SK-N-SH treated with all-trans-retinoic acid at 6 μM for 48 hours (cell line): Measurements from ENCODE around the gene CCDC88C.
"Not testable (repeated sequence)": the region's sequence is repeated elsewhere in the genome, so short reads cannot be mapped to it uniquely, and the experiment has no call there.

Source experiments
- ATAC-seq: fragments of 200-7000 bp; cut with Tn5 transposase; 3 replicates; pipeline ENCODE4 v1.9.1; 2020; ENCODE audit warnings: mild to moderate bottlenecking, moderate library complexity
- ARNTL ChIP-seq: fragments of 450-650 bp; formaldehyde crosslinking; IDR thresholded peaks from 2 replicates; pipeline ENCODE4 v1.5.0; 2020; ENCODE audit warnings: low read depth, mild to moderate bottlenecking, moderate library complexity, borderline replicate concordance
- BACH2 ChIP-seq: fragments of 250-450 bp; sonication (Bioruptor Pico); IDR thresholded peaks from 2 replicates; pipeline ENCODE4 v1.9.0; 2021; ENCODE audit warnings: mild to moderate bottlenecking, borderline replicate concordance
- CSDC2 ChIP-seq: fragments of 250-450 bp; sonication (Bioruptor Pico); IDR thresholded peaks from 2 replicates; pipeline ENCODE4 v1.5.0; 2020; ENCODE audit warnings: mild to moderate bottlenecking, moderate library complexity
- ESRRG ChIP-seq: fragments of 250-450 bp; sonication (Bioruptor Pico); IDR thresholded peaks from 2 replicates; pipeline ENCODE4 v1.6.1; 2021; ENCODE audit warnings: mild to moderate bottlenecking
- GLIS3 ChIP-seq: fragments of 250-450 bp; sonication (Bioruptor Pico); IDR thresholded peaks from 2 replicates; pipeline ENCODE4 v1.5.0; 2020; ENCODE audit warnings: mild to moderate bottlenecking, moderate library complexity
- ISL1 ChIP-seq: fragments of 250-450 bp; sonication (Bioruptor Pico); IDR thresholded peaks from 2 replicates; pipeline ENCODE4 v2.1.2; 2022; ENCODE audit warnings: mild to moderate bottlenecking, moderate library complexity
- OSR1 ChIP-seq: fragments of 250-450 bp; sonication (Bioruptor Pico); IDR thresholded peaks from 2 replicates; pipeline ENCODE4 v1.8.0; 2022; ENCODE audit warnings: moderate library complexity, mild to moderate bottlenecking, inconsistent platforms
- PATZ1 ChIP-seq: fragments of 250-450 bp; sonication (Bioruptor Pico); IDR thresholded peaks from 2 replicates; pipeline ENCODE4 v1.8.0; 2020; ENCODE audit warnings: mild to moderate bottlenecking, moderate library complexity, borderline replicate concordance
- PPARA ChIP-seq: fragments of 250-450 bp; sonication (Bioruptor Pico); IDR thresholded peaks from 2 replicates; pipeline ENCODE4 v1.5.0; 2020; ENCODE audit warnings: mild to moderate bottlenecking, borderline replicate concordance
- RARB ChIP-seq: fragments of 250-450 bp; sonication (Bioruptor Pico); IDR thresholded peaks from 2 replicates; pipeline ENCODE4 v1.8.0; 2021; ENCODE audit warnings: mild to moderate bottlenecking, moderate library complexity
- SNAI2 ChIP-seq: fragments of 250-450 bp; sonication (Bioruptor Pico); IDR thresholded peaks from 2 replicates; pipeline ENCODE4 v1.5.0; 2020; ENCODE audit warnings: mild to moderate bottlenecking, moderate library complexity
- TCF4 ChIP-seq: fragments of 250-450 bp; sonication (Bioruptor Pico); IDR thresholded peaks from 2 replicates; pipeline ENCODE4 v1.8.0; 2021; ENCODE audit warnings: mild to moderate bottlenecking, moderate library complexity, borderline replicate concordance
- TOX ChIP-seq: fragments of 250-450 bp; sonication (Bioruptor Pico); IDR thresholded peaks from 2 replicates; pipeline ENCODE4 v1.8.0; 2021; ENCODE audit warnings: mild to moderate bottlenecking, moderate library complexity, borderline replicate concordance
- ZC3H10 ChIP-seq: fragments of 250-450 bp; sonication (Bioruptor Pico); IDR thresholded peaks from 2 replicates; pipeline ENCODE4 v1.5.1; 2021; ENCODE audit warnings: mild to moderate bottlenecking, moderate library complexity
- ZFP3 ChIP-seq: fragments of 250-450 bp; sonication (Bioruptor Pico); IDR thresholded peaks from 2 replicates; pipeline ENCODE4 v1.5.0; 2020; ENCODE audit warnings: mild to moderate bottlenecking, moderate library complexity
- ZFP30 ChIP-seq: fragments of 450-650 bp; formaldehyde crosslinking; IDR thresholded peaks from 2 replicates; pipeline ENCODE4 v1.5.0; 2022; ENCODE audit warnings: mild to moderate bottlenecking, moderate library complexity
- ZNF565 ChIP-seq: fragments of 450-650 bp; formaldehyde crosslinking; conservative IDR thresholded peaks from 2 replicates; pipeline ENCODE4 v1.5.0; 2020; ENCODE audit warnings: low read depth, mild to moderate bottlenecking, moderate library complexity
- ZNF8 ChIP-seq: fragments of 450-650 bp; formaldehyde crosslinking; IDR thresholded peaks from 2 replicates; pipeline ENCODE4 v1.5.0; 2020; ENCODE audit warnings: mild to moderate bottlenecking, moderate library complexity
- TF ChIP-seq, protein P1 (sequence below): fragments of 250-450 bp; sonication (Bioruptor Pico); IDR thresholded peaks from 2 replicates; pipeline ENCODE4 v1.5.1; 2021; ENCODE audit warnings: mild to moderate bottlenecking, moderate library complexity
- TF ChIP-seq, protein P2 (sequence below): fragments of 250-450 bp; sonication (Bioruptor Pico); IDR thresholded peaks from 2 replicates; pipeline ENCODE4 v1.8.0; 2021; ENCODE audit warnings: low read depth, mild to moderate bottlenecking, moderate library complexity, borderline replicate concordance
- TF ChIP-seq, protein P3 (sequence below): fragments of 250-450 bp; sonication (Bioruptor Pico); IDR thresholded peaks from 2 replicates; pipeline ENCODE4 v1.5.1; 2020; ENCODE audit warnings: low read depth, mild to moderate bottlenecking, moderate library complexity

Gene CCDC88C

GRCh38 chr14:91439345-91439744 is 21.7 kb upstream of the CCDC88C start:
- TF ChIP-seq TCF4, result no peak
- no peak for TF ChIP-seq PATZ1 (CRISPR knock-in tag)
- no peak for TF ChIP-seq TOX (CRISPR knock-in tag)
- TF ChIP-seq GLIS3 (CRISPR knock-in tag), result no peak
- no peak for TF ChIP-seq CSDC2
- TF ChIP-seq ARNTL (CRISPR knock-in tag), result no peak
- TF ChIP-seq, protein P1, sequence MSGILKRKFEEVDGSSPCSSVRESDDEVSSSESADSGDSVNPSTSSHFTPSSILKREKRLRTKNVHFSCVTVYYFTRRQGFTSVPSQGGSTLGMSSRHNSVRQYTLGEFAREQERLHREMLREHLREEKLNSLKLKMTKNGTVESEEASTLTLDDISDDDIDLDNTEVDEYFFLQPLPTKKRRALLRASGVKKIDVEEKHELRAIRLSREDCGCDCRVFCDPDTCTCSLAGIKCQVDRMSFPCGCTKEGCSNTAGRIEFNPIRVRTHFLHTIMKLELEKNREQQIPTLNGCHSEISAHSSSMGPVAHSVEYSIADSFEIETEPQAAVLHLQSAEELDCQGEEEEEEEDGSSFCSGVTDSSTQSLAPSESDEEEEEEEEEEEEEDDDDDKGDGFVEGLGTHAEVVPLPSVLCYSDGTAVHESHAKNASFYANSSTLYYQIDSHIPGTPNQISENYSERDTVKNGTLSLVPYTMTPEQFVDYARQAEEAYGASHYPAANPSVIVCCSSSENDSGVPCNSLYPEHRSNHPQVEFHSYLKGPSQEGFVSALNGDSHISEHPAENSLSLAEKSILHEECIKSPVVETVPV (CRISPR knock-in tag), result no peak
- TF ChIP-seq ISL1 (CRISPR knock-in tag), result no peak
- TF ChIP-seq OSR1 (CRISPR knock-in tag), result no peak
- no peak for TF ChIP-seq ZNF565 (CRISPR knock-in tag)
- no peak for TF ChIP-seq BACH2 (CRISPR knock-in tag)
- no peak for TF ChIP-seq ZFP3
- TF ChIP-seq, protein P2, sequence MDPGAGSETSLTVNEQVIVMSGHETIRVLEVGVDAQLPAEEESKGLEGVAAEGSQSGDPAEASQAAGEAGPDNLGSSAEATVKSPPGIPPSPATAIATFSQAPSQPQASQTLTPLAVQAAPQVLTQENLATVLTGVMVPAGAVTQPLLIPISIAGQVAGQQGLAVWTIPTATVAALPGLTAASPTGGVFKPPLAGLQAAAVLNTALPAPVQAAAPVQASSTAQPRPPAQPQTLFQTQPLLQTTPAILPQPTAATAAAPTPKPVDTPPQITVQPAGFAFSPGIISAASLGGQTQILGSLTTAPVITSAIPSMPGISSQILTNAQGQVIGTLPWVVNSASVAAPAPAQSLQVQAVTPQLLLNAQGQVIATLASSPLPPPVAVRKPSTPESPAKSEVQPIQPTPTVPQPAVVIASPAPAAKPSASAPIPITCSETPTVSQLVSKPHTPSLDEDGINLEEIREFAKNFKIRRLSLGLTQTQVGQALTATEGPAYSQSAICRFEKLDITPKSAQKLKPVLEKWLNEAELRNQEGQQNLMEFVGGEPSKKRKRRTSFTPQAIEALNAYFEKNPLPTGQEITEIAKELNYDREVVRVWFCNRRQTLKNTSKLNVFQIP (CRISPR knock-in tag), result no peak
- no peak for TF ChIP-seq ZFP30 (CRISPR knock-in tag)
- TF ChIP-seq, all 23 proteins: peak for 0
- ATAC-seq, result no peak

- no peak for ATAC-seq
- TF ChIP-seq CSDC2, result no peak
- TF ChIP-seq RARB (CRISPR knock-in tag), result no peak
- TF ChIP-seq SNAI2 (CRISPR knock-in tag), result no peak
- TF ChIP-seq ZC3H10 (CRISPR knock-in tag), result no peak
- TF ChIP-seq GLIS3 (CRISPR knock-in tag), result no peak
- no peak for TF ChIP-seq ZFP3
- TF ChIP-seq, protein P1 (CRISPR knock-in tag), result no peak
- no peak for TF ChIP-seq TCF4
- no peak for TF ChIP-seq ESRRG
These were observed 21.2 kb upstream of the CCDC88C start for GRCh38 chr14:91438845-91439244.

- not testable (repeated sequence) for ATAC-seq
These were observed 18.6 kb upstream of the CCDC88C start for GRCh38 chr14:91436266-91436665.

DNA sequence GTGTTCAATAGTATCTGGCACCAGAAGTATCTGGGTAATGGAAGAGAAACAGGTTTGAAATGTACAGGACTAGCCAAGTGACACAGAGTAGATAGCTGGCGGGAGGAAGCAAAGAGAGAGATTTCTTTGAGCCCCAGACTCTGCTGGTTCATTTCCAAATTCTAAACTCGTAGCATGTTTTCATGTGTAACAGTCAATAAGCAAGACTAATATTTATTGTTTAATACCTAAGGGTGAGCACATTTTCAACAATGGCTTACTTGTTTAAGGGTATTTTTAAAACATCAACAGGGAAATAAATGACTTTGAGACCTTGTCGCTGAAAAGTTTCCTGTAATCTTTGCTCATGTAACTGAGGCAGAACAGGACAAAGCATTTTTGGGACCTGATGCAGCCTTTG is 11.8 kb upstream of the CCDC88C start:
- no peak for ATAC-seq
- TF ChIP-seq ARNTL (CRISPR knock-in tag) (no peak), ZFP3 (no peak), ZNF565 (CRISPR knock-in tag) (no peak), OSR1 (CRISPR knock-in tag) (no peak), TOX (CRISPR knock-in tag) (no peak), PPARA (CRISPR knock-in tag) (no peak), ZNF8 (no peak), ZFP30 (CRISPR knock-in tag) (no peak), RARB (CRISPR knock-in tag) (no peak), PATZ1 (CRISPR knock-in tag) (no peak), CSDC2 (no peak), ZC3H10 (CRISPR knock-in tag) (no peak)
- TF ChIP-seq, protein P3, sequence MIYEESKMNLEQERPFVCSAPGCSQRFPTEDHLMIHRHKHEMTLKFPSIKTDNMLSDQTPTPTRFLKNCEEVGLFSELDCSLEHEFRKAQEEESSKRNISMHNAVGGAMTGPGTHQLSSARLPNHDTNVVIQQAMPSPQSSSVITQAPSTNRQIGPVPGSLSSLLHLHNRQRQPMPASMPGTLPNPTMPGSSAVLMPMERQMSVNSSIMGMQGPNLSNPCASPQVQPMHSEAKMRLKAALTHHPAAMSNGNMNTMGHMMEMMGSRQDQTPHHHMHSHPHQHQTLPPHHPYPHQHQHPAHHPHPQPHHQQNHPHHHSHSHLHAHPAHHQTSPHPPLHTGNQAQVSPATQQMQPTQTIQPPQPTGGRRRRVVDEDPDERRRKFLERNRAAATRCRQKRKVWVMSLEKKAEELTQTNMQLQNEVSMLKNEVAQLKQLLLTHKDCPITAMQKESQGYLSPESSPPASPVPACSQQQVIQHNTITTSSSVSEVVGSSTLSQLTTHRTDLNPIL, result no peak
- TF ChIP-seq, protein P1 (CRISPR knock-in tag), result no peak

DNA sequence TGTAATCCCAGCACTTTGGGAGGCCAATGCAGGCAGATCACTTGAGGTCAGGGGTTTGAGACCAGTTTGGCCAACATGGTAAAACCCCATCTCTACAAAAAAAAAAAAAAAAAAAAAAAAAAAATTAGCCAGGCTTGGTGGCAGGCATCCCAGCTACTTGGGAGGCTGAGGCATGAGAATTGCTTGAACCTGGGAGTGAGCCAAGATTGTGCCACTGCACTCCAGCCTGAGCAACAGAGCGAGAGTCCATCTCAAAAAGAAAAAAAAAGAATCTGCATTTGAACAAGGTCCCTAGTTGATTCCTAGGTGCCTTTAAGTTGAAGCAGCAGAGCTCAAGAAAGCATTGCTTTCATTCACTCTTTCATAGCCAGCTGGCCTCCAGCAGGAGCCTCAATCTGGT is 11.3 kb upstream of the CCDC88C start:
- ATAC-seq, result not testable (repeated sequence)

DNA sequence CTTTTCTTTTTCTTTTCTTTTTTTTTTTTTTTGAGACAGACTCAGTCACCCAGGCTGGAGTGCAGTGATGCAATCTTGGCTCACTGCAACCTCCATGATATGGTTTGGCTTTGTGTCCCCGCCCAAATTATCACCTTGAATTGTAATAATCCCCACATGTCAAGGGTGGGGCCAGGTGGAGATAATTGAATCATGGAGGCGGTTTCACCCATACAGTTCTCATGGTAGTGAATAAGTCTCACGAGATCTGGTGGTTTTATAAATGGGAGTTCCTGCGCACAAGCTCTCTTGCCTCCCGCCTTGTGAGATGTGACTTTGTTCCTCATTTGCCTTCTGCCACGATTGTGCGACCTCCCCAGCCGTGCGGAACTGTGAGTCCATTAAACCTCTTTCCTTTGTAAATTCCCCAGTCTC is 7.9 kb upstream of the CCDC88C start:
- not testable (repeated sequence) for ATAC-seq
